GM23248 (cell line): ENCODE results near the gene FBXO9.

ENCODE experiments used
- EZH2 ChIP-seq: fragments of 200-600 bp; sonication (generic); IDR thresholded peaks from 2 replicates; pipeline ENCODE4 v1.6.1; 2018; ENCODE audit warnings: antibody characterized with exemption, mild to moderate bottlenecking; ENCODE audit not compliant: insufficient read depth, poor library complexity, severe bottlenecking
- EZH2phosphoT487 ChIP-seq: fragments of 200-600 bp; sonication (generic); IDR thresholded peaks from 2 replicates; pipeline ENCODE4 v1.6.1; 2018; ENCODE audit warnings: antibody characterized with exemption, moderate library complexity, mild to moderate bottlenecking, low read depth; ENCODE audit not compliant: insufficient read depth

DNA sequence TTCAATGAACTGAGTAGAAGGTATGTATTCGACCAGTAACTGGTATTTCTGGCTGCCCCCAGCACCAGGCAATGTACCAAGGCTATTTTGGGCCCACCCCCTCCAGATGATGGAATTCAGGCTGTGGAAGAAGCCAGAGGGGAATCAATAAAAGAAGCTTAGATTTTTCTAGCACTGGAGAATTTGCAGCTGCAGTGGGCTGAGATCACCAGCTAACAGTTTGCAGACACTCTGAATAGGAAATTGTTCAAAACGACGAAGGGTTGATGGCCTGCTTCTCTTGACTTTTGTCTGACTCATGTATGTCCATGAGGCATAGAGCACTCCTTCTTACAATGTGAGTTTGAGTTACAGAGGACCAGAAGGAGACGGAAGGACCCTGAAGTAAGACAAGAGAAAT lies 32.4 kb upstream of the FBXO9 start:
- no peak for TF ChIP-seq EZH2
- TF ChIP-seq EZH2phosphoT487, result no peak
